ENCODE data around the gene TRAF7.

The TRAF7 gene

DNA sequence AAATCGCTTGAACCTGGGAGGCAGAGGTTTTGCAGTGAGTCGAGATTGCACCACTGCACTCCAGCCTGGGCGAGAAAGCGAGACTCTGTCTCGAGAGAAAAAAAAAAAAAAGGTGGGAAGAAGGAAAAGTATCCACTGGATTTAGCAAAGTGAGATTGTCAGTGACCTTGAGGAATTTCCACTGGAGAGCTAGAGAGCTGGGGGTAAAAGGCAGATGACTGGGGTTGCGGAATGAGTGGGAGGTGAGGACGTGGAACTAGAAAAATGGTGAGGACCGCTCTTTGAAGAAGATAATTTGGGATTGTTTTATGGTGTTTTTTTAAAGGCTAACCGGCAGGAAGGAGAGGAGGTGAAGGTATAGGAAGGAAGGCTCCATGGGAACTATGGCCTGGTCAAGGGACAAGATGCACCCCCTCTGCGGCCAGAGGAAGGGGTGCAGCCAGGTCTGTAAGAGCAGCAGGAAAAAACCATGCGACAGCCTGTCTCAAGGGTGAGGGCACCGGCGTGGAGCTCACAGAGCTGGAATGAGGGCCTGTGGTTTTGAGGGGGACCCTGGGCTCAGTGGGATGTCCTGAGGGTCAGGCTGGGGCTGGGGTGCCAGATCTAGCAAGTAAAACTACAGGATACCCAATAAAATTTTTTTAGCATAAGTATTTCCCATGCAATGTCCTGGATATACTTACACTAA is 49.0 kb downstream of the TRAF7 start:
- Histone ChIP-seq H3K27me3 (ENCODE audit: insufficient read depth, low read length) (peaks cover 12% of the 10 kb centered on the region; the same call in 1 of the 2 replicates), H4K20me1 (ENCODE audit: insufficient read depth, low read length) (no peaks in the 10 kb centered on the region), H3K4me3 (ENCODE audit: low read depth, low read length, poor library complexity, severe bottlenecking) (peak overlapping the region; percentile 90), H3K79me2 (ENCODE audit: insufficient read depth, low read length) (no peaks in the 10 kb centered on the region), H3K9me3 (ENCODE audit: low read length) (no peaks in the 10 kb centered on the region), H3K9me2 (ENCODE audit: low read depth, low read length) (no peaks in the 10 kb centered on the region), H3F3A (ENCODE audit: insufficient read depth, low read length) (no peaks in the 10 kb centered on the region; the same call in 1 of the 2 replicates), H3K9ac (ENCODE audit: low read length) (peak overlapping the region; percentile 96), H3K4me2 (ENCODE audit: low read length) (peak overlapping the region; percentile 96), H3K36me3 (ENCODE audit: insufficient read depth, low read length) (peaks cover 30% of the 10 kb centered on the region; the same call in 1 of the 2 replicates), H3K4me1 (ENCODE audit: insufficient read depth, low read length, severe bottlenecking) (peaks cover 22% of the 10 kb centered on the region), H2AFZ (ENCODE audit: low read length) (peak overlapping the region; percentile 51; the same call in 1 of the 2 replicates), H3K27ac (ENCODE audit: low read depth, low read length, poor library complexity, severe bottlenecking) (no peak overlapping the region)
- TF ChIP-seq EZH2 (IDR thresholded peaks at IDR 0.05; ENCODE audit: borderline replicate concordance, low read length), result no peak
- TF ChIP-seq, protein P1, sequence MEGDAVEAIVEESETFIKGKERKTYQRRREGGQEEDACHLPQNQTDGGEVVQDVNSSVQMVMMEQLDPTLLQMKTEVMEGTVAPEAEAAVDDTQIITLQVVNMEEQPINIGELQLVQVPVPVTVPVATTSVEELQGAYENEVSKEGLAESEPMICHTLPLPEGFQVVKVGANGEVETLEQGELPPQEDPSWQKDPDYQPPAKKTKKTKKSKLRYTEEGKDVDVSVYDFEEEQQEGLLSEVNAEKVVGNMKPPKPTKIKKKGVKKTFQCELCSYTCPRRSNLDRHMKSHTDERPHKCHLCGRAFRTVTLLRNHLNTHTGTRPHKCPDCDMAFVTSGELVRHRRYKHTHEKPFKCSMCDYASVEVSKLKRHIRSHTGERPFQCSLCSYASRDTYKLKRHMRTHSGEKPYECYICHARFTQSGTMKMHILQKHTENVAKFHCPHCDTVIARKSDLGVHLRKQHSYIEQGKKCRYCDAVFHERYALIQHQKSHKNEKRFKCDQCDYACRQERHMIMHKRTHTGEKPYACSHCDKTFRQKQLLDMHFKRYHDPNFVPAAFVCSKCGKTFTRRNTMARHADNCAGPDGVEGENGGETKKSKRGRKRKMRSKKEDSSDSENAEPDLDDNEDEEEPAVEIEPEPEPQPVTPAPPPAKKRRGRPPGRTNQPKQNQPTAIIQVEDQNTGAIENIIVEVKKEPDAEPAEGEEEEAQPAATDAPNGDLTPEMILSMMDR (IDR thresholded peaks at IDR 0.05; ENCODE audit: low read length), result no peak

DNA sequence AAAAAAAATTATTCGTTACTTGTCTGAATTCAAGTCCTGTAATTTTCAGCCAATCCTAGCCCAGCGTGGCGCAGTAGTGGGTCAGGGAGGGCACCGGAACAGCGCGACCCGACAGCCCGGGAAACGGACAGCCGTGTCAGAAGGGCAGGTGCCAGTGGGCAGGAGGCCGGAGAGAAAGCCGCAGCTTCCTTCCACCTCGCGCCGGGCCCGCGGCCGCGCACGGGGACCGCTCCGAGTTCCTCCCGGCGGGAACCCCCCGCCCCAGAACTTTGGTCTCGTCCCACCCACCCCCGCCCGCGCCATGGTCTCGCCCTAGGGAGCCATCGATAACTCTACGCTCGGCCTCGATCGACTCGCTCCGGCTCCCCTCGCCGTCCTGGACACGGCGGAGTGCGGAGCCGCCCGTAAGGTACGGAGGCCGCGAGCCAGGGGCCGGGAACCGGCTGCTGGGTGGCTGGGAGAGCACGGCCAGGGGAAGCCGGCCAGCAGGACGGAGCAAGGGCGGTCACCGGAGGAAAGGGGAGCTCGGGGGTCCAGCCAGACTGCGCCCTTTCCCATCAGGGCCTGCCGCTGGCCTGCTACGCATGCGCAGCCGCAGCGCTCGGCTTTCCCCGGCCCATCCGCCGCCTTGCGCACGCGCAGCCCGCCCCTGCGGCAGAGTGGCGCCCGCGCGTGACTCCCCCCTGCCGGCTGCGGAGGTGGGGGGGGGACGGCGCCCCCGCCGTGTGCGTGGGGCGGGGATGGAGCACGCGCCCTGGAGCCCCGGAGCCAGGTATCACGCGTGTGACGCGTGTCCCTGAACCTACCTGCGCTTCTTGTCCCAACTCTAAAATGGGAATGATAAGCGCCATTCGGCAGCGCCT is 49.8 kb downstream of the TRAF7 start, which contains the start of gene MLST8:
Gene MLST8 (plus strand): TSS at position 351 of the 863 bp plus-strand sequence. CDS start 632 bp downstream, outside the sequence.
- Histone ChIP-seq H3K27me3 (ENCODE audit: insufficient read depth, low read length) (peaks cover 7% of the 10 kb centered on the region; the same call in 1 of the 2 replicates), H3F3A (ENCODE audit: insufficient read depth, low read length) (no peaks in the 10 kb centered on the region; the same call in 1 of the 2 replicates), H3K27ac (ENCODE audit: low read depth, low read length, poor library complexity, severe bottlenecking) (peak within 1 kb of the TSS; percentile 55), H3K9me3 (ENCODE audit: low read length) (no peaks in the 10 kb centered on the region), H3K9ac (ENCODE audit: low read length) (peak within 1 kb of the TSS; percentile 96), H3K36me3 (ENCODE audit: insufficient read depth, low read length) (peaks cover 33% of the 10 kb centered on the region; the same call in 1 of the 2 replicates), H2AFZ (ENCODE audit: low read length) (peak within 1 kb of the TSS; percentile 51; the same call in 1 of the 2 replicates), H3K4me1 (ENCODE audit: insufficient read depth, low read length, severe bottlenecking) (peaks cover 22% of the 10 kb centered on the region), H4K20me1 (ENCODE audit: insufficient read depth, low read length) (no peaks in the 10 kb centered on the region), H3K4me2 (ENCODE audit: low read length) (peak within 1 kb of the TSS; percentile 96), H3K4me3 (ENCODE audit: low read depth, low read length, poor library complexity, severe bottlenecking) (peak within 1 kb of the TSS; percentile 90), H3K79me2 (ENCODE audit: insufficient read depth, low read length) (no peaks in the 10 kb centered on the region), H3K9me2 (ENCODE audit: low read depth, low read length) (no peaks in the 10 kb centered on the region)
- no peak for TF ChIP-seq EZH2 (IDR thresholded peaks at IDR 0.05; ENCODE audit: borderline replicate concordance, low read length)
- TF ChIP-seq, protein P1 (IDR thresholded peaks at IDR 0.05; ENCODE audit: low read length), result no peak; the same call in 1 of the 2 replicates

DNA sequence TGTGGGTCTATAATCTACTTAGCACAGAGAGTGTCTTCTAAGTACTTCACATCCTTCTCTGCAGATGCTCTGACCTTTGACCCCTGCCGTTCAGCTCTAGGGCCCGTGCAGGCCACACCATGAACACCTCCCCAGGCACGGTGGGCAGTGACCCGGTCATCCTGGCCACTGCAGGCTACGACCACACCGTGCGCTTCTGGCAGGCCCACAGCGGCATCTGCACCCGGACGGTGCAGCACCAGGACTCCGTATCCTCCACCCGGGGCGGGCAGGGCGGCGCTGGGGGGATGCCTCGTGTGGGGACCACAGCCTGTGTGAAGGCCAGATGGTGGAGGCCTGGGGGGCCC is 50.4 kb downstream of the TRAF7 start:
- Histone ChIP-seq H3K4me3 (ENCODE audit: low read depth, low read length, poor library complexity, severe bottlenecking) (peak overlapping the region; percentile 90), H3K27me3 (ENCODE audit: insufficient read depth, low read length) (peaks cover under 1% of the 10 kb centered on the region; the same call in 1 of the 2 replicates), H3K9me3 (ENCODE audit: low read length) (no peaks in the 10 kb centered on the region), H3K9me2 (ENCODE audit: low read depth, low read length) (no peaks in the 10 kb centered on the region), H3K4me1 (ENCODE audit: insufficient read depth, low read length, severe bottlenecking) (peaks cover 22% of the 10 kb centered on the region), H2AFZ (ENCODE audit: low read length) (no peak overlapping the region), H4K20me1 (ENCODE audit: insufficient read depth, low read length) (no peaks in the 10 kb centered on the region), H3K36me3 (ENCODE audit: insufficient read depth, low read length) (peaks cover 33% of the 10 kb centered on the region; the same call in 1 of the 2 replicates), H3K27ac (ENCODE audit: low read depth, low read length, poor library complexity, severe bottlenecking) (peak overlapping the region; percentile 55), H3K9ac (ENCODE audit: low read length) (peak overlapping the region; percentile 96), H3F3A (ENCODE audit: insufficient read depth, low read length) (no peaks in the 10 kb centered on the region; the same call in 1 of the 2 replicates), H3K4me2 (ENCODE audit: low read length) (peak overlapping the region; percentile 96), H3K79me2 (ENCODE audit: insufficient read depth, low read length) (no peaks in the 10 kb centered on the region)
- no peak for TF ChIP-seq EZH2 (IDR thresholded peaks at IDR 0.05; ENCODE audit: borderline replicate concordance, low read length)
- TF ChIP-seq, protein P1 (IDR thresholded peaks at IDR 0.05; ENCODE audit: low read length), result no peak
